ENCODE data around the gene YARS1.
A peak's percentile ranks its signal among the peaks of the same experiment; 100 is the strongest.

The YARS1 gene

DNA sequence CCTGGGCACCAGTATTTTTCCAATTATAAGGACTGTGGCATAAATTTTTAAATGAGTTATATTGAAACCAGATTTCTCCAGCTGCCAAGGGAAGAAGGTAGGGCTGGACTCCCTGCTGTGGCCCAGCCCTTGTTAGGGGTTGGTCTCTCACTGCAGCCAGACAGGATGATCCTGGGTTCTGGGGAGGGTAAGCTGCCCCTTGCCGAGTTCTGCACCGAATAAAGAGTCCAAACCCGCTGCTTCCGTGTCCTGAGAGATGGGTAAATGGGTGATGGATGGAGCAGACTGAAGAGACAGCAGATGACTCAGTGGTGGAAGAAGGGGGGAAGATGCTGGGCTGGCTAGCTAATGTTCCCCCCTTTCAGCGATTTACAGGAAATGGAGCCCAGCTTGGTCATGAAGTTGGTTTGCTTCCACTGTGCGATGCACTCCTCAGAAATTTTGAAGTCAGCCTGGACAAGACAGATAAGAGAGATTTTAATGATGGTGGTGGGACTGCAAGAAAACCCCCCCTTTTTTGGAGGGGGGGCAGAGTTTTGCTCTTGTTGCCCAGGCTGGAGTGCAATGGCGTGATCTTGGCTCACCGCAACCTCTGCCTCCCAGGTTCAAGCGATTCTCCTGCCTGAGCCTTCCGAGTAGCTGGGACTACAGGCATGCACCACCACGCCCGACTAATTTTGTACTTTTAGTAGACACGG, 41.4 kb downstream of the YARS1 start:
- DNase-seq: no peak

DNA sequence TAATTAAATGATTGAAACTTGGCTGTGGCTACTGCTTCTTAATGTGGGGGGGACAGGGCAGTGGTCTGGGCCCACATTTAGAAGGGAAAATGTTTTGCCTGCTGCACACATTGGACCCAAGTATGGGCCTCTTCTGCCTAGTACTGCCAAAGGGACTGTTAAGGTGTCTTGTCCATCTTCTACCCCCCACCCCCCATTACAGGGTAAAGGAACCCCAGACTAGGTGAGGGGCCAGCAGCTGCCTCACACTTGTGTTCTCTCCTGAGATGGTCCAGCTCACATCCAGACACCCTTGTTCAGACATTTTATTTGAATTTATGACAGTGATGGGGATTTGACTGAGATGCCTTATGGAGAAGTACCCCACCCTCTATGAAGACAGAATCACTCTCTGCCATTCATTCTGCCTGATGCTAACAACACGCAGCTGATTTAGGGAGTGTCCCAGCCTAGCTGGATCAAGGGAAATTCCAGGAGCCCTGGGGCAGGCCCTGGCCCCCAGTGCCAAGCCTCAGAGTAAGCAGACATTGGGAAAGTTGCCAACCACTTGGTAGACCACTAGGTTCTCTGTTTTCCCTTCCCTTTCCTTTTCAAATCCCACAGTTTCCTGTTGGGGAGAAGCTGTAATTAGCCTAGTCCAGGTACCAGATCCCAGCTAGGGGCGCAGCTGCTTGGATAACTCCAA, 42.1 kb downstream of the YARS1 start:
- DNase-seq: no peak

DNA sequence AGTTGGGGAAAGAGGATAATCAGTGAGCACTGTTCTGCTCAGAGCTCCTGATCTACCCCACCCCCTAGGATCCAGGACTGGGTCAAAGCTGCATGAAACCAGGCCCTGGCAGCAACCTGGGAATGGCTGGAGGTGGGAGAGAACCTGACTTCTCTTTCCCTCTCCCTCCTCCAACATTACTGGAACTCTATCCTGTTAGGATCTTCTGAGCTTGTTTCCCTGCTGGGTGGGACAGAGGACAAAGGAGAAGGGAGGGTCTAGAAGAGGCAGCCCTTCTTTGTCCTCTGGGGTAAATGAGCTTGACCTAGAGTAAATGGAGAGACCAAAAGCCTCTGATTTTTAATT, 42.7 kb downstream of the YARS1 start:
- no peak for DNase-seq

DNA sequence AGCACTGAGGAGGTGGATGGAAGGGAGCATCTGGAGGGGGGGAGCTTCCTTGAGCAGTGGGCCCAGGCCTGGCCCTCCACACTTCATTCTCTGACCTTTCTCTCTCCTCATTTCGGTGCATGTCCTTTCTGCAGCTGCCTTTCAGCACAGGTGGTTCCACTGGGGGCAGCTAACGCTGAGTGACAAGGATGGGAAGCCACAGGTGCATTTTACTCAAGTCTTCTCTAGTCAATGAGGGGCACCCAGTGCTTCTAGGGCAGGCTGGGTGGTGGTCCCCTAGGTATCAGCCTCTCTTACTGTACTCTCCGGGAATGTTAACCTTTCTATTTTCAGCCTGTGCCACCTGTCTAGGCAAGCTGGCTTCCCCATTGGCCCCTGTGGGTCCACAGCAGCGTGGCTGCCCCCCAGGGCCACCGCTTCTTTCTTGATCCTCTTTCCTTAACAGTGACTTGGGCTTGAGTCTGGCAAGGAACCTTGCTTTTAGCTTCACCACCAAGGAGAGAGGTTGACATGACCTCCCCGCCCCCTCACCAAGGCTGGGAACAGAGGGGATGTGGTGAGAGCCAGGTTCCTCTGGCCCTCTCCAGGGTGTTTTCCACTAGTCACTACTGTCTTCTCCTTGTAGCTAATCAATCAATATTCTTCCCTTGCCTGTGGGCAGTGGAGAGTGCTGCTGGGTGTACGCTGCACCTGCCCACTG, 43.2 kb downstream of the YARS1 start:
- DNase-seq: no peak

GRCh38 chr1:32773018-32773763, 44.0 kb downstream of the YARS1 start:
- peak; percentile 86 for DNase-seq

DNA sequence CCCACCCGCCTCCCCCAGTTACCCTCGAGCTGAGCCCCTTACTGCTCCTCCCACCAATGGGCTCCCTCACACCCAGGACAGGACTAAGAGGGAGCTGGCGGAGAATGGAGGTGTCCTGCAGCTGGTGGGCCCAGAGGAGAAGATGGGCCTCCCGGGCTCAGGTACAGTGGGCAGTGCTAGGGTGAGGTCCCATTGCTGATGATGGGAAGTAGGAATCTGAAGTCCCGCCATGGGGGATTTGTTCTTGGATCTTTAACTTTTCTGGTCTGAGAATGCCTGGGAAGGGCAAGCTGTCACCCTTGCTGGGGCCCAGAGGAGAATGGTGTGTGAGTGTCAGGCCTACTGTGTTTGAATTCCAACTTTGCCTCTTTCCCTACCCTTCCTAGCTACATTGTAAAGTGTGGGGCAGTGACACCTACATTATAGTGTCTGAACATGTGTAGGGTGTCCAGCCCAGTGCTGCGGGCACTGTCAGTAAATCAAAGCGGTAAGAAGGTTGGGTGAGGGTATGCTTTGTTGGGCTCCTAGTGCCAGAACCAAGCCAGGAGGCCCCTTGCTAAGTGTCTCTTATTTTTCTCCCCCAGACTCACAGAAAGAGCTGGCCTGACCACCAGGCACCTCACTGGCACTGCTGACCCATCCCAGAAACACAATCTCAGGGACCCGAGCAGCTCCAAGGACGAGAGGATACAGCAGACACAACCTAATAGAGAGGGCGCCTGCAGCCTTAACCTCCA, 44.7 kb downstream of the YARS1 start:
- DNase-seq: no peak

DNA sequence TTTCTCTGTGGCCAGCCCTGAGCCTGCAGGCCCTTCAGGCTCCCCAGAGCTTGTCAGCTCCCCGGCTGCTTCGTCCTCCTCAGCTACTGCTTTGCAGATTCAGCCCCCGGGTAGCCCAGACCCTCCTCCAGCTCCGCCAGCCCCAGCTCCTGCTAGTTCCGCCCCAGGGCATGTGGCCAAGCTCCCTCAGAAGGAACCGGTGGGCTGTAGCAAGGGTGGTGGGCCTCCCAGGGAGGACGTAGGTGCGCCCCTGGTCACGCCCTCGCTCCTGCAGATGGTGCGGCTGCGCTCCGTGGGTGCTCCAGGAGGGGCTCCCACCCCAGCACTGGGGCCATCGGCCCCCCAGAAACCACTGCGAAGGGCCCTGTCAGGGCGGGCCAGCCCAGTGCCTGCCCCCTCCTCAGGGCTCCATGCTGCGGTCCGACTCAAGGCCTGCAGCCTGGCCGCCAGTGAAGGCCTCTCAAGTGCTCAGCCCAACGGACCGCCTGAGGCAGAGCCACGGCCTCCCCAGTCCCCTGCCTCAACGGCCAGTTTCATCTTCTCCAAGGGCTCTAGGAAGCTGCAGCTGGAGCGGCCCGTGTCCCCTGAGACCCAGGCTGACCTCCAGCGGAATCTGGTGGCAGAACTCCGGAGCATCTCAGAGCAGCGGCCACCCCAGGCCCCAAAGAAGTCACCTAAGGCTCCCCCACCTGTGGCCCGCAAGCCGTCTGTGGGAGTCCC, 45.4 kb downstream of the YARS1 start:
- DNase-seq: no peak

- DNase-seq: no peak
Observed at GRCh38 chr1:32770741-32771548, 46.2 kb downstream of the YARS1 start.

- DNase-seq: no peak
Observed at GRCh38 chr1:32770221-32770731, 46.9 kb downstream of the YARS1 start.

GRCh38 chr1:32769524-32770220, 47.5 kb downstream of the YARS1 start:
- no peak for DNase-seq

GRCh38 chr1:32768110-32768850, 48.9 kb downstream of the YARS1 start:
- DNase-seq: no peak

- DNase-seq: no peak
Observed at GRCh38 chr1:32767641-32768040, 49.5 kb downstream of the YARS1 start.

DNA sequence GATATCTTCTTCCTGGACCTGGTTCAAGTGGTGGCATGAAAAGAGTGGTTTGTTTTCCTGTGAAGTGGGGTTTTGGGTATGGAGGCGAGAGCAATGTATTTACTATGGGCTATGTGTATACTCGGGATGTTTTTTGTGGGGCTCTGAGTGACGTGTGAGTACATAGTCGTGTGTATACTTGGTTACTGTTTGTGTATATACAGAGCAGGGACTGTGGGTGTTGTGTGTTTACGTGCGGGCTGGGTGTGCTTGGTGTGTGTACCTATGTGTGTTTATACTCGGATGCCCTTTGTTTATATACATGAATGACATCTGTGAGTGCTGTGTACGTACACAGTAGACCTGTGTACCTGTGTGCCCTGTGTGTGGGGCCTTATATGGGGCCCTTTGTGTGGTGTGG, 50.0 kb downstream of the YARS1 start:
- no peak for DNase-seq

GRCh38 chr1:32766328-32766972, 50.7 kb downstream of the YARS1 start:
- no peak for DNase-seq

- DNase-seq: no peak
Observed at GRCh38 chr1:32765570-32766327, 51.4 kb downstream of the YARS1 start.

GRCh38 chr1:32764826-32765569, 52.2 kb downstream of the YARS1 start:
- DNase-seq: no peak

DNA sequence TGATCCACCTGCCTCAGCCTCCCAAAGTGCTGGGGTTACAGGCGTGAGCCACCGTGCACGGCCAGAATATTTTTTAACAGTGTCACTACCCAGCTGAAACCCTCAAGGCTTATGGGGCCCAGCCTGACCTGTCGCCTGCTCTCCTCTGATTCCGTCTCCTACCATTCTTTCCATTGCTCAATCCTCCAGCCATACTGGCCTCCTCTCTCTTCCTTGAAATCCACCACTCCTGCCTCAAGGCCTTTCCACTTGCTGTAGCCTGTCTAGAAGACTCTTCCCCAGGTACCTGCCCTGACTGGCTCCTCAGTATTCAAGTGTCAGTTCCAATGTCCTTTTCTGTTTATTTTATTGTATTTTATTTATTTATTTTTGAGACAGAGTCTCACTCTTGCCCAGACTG, 53.9 kb downstream of the YARS1 start:
- DNase-seq: peak; percentile 3
